Activated T-cell treated with anti-CD3 and anti-CD28 coated beads for 48 hours (primary cell): ENCODE measurements around the gene PIGQ.
A peak's percentile ranks its signal among the peaks of the same experiment; 100 is the strongest.

Experiments
- DNase-seq: peaks from one replicate; pipeline ENCODE4 v3.0.0-alpha.2; 2020; ENCODE audit warnings: low read depth

The PIGQ gene

DNA sequence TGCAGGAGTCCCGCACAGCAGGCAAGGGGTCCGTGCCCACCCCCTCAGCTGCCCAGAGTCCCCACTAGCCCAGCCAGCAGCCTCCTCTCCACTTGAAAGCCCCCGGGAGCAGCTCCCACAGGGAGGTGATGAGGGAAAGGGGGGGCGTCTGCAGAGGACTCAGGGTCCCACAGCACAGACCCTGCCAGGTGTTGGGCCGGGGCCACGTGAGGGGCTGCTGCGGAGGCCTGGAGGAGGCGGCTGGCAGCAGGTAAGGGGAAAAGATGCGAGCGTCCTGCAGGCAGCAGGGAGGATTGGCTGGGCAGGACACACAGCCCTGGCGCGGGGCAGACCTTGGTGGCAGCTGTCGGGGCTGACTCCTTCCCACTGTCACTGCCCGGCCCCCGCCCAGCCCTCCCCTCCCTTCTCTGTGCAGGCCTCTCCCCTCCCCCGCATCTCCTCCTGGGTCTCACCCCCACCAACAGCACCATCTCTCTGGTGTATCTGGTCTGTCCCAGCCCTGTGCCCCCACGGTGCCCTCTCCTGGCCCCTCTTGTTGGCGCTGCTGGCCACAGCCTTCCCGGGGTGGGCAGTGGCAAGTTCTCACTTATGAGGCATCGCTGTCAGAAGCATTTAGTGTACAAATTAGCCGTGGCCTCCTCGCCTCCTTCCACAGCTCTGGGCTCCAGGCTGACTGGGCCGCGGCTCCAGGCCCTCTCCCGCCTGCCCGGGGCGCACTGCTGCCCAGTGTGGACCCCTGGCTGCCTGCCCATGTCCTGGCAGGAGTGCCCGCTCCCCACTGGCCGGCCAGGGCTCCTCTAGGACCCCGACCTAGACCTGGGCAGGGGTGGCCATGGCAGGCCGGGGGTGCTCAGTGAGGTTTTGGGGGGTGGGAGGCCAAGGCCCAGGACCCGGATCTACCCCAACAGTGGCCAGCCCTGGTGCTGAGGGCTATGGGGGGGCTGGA, 14.0 kb upstream of the PIGQ start:
- DNase-seq: no peak

- no peak for DNase-seq
These were observed 13.1 kb upstream of the PIGQ start for GRCh38 chr16:556474-557173.

DNA sequence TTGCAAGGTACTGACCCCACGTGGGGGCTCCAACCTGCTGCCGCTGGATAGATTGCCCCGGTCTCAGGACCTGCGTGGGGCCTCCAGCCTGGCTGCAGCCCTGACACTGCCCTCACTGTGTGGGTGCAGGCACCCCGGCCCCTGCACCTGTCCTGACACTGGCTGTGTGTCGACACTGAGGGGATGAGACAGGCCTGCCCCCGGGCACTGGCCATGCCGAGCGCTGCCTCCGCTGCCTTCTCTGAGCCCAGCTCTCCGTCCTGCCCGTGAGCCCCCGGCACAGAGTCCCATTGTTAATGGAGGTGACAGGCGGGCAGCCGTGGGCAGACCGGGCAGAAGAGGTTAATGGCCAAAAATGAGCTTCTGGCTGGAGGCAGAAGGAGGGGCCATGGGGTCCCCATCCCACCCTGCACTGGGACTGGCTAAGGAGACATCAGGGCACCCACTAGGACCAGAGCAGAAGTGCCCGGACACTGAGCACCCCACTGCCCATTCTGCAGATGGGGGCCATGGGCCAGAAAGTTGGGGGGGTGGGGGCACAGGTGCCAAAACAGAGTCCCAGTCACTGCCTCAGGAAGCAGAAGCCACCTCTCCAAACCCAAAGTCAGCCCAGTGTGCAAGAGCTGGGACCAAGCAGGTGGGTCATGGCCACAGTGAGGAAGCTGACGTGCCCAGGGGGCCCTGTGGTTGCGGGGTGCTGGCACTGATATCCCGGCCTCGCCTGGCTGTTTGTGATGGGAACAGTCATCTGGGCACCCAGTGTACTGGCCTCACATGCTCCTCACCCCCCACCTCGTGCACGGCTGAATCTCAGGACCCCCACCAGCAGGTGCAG, 12.1 kb upstream of the PIGQ start:
- DNase-seq: no peak

GRCh38 chr16:558298-559020, 11.3 kb upstream of the PIGQ start:
- DNase-seq: no peak

DNA sequence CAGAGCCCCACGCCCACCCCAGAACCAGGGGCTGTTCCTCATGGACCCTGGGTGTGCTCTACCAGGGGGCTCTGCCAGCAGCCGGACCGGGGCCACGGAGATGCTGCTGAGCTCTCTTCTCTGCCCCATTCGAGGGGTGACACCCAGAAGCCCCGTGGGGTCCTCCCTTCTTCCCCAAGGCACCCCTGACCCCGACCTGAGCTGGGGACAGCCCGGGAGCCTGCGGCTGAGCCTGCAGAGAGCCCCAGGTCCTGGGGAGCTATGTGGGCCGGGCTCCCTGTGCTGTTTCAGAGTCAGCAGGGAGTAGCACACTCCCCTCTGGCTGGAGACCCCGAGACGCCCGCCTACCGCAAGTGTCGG, 10.8 kb upstream of the PIGQ start:
- no peak for DNase-seq

DNA sequence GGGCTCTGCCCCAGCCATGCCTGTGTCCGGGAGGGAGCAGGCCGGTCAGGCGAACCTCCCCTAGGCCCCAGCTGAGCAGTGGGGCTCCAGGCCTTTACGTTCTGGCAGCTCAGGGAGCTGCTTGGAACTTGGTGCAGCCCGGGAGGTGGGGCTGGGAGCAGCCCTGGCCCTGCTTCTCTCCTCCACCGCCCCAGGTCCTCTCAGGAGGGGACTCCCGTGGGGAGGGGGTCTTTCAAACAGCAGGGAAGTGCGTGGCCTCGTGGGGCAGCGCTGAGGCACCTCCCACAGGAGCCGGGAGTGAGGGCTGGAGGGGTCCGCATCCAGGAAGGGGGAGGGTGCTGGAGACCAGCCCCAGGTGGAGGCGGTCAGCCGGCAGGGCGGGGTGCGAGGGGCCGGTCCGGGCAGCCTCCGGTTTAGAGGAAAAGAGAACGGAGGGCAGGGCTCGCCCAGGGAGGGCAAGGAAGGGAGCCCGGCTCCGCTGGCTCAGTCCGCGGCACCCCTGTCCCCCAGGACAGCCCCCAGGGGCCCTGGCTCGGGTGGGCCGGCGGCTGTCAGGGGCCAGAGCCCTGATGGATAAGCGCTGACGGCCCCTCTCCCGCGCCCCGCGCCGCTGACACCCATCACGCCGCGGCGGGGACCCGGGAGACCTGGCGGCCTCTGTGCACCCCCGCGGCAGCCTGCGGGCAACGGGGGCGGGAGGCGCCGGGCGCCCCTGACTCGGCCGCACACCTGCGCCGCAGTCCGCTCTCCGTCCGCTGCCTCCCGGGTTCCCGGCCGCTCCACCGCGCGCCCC, 10.2 kb upstream of the PIGQ start:
- no peak for DNase-seq

DNA sequence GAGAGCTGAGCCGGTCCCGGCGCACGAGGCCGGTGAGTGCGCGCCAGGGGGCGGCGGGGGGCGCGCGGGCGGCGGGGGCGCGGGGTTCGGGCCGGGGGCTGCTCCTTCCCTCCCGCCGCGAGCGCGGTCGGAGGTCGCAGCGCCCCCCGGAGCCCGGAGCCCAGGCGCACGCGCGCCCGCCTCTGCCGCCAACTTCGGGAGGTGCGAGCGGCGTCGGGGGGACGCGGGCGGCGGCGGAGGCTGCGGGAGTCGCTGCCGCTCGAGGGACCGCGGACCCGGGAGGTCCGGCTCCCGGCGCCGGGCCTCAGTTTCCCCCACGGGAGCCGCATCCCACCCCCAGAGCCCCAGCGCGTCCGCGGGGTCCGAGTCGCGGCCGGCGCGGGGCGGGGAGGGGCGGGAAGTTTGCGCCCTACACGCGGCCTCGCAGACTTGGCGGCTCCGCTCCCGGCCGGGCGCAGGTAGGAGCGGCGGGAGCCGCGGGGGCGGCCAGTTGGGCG, 9.5 kb upstream of the PIGQ start, which contains the start of gene PRR35:
PRR35 (plus strand) TSS at position 191 of the 497 bp plus-strand sequence. CDS start 2,901 bp downstream, outside the sequence.
- DNase-seq: no peak

DNA sequence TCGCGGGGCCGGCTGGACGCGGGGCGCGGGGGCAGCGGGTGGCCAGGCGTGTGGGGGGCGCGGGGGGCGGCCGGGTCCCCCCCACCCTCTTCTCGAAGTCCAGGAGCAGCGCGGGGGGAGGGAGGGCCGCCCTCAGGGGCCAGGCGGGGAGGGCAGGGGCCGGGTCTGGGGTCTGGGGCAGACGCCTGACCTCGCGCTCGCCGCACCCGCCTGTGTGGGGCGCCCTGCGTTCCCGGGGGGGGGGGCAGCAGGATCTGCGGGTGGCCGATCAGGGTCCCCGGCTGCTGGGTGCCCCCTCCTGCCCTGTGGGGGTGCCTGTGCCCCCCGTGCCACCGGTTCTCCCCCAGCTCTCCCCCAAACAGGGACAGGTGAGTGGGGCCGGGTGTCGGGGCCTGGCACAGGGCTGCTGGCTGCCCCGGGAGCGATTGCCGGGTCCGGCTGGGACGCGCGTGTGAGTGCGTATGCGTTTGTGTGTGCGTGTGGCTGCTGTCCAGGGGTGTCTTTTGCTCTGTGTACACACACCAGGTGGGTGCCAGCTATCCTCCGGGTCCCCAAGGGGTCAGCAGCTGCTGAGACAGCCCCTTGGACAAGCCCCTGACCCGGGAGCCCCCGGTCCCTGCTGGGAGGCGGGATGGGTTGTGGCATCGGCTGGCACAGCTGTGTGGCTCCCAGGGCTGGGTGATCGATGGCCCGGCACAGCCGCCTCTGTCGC, 8.9 kb upstream of the PIGQ start:
- DNase-seq: no peak

GRCh38 chr16:561413-561794, 8.4 kb upstream of the PIGQ start:
- no peak for DNase-seq

DNA sequence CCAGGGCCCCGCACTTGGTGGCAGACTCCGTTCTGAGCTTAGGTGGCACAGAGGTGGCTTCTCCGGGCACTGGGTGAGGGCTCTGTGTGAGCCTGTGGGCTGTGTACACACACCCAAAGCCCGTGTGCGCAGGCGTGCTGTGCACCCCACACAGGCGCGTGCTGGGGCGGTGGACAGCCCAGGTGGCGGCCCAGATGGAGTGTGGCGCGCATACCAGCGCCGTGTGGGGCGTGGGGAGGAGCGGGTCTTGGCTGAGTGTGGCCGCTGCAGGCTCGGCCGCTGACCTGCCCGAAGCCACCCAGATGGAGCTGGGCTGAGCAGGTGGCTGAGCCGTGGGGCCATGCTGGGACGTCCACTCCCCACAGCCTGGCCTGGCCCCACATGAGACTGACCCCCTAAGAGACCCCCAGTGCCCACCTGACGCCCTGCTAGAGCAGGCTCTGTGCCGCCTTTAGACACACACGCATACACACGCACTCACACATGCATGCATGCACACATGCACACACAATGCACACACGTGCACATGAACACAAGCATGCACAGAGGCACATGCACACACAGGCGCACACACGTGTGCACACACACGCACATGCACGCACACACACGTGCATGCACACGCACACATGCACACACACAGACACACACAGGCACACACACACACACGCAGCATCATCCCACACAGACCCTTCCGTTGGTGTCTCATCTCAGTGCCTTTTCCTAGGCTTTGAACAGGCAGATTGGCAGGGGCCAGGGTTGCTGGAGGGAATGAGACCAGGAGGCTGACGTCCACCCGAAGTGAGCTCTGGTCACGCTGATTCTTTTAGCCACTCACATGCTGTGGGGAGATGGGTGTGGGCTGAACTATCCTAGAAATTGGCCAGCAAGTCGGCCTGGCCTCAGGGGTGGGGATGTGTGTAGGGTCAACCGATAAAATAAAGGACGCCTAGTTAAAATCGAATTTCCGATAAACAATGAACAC, 7.5 kb upstream of the PIGQ start:
- no peak for DNase-seq

GRCh38 chr16:563072-563644, 6.6 kb upstream of the PIGQ start:
- no peak for DNase-seq

GRCh38 chr16:564690-565418, 4.9 kb upstream of the PIGQ start:
- no peak for DNase-seq

DNA sequence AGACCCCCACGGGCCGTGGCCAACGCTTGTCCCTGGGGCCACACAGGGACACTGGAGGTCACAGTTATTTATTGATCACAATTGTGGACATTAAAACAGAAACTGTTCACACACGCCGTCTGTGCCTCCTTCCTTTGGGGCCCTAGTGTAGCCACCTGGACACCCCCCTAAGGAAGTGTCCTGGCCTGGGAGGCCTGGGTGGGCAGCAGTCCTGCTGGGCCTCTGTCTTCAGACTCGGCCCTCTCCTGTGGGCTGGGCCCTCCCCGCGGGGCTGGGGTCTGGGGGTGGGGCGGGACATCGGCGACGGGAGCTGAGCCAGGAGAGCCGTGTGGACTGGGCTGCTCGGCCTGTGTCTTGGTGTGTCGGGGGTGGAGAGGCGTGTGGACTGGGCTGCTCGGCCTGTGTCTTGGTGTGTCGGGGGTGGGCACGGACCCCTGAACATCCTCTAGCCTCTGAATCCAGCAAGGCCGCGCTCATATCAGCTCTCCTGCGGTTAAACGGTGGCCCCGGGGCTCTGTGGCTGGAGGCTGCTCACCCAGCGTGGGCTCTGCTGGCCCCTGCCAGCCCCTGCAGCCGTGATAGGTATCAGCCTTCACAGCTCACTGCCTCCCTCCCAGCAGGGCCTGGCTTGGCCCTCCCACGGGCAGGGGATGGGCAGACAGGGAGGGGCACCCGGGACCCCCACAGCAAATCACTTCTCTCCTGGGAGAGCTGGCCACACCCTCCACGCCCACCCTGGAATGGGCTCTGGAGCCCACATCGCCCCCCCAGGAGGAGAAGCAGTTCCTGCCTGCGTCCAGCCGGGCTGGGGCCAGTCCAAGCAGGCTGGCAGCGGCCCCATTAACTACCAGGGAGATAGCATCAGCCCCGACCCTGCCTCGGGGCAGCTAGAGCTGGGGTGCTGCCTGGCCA, 4.1 kb upstream of the PIGQ start:
- no peak for DNase-seq

GRCh38 chr16:566475-567372, 3.0 kb upstream of the PIGQ start, which contains the start of gene NHLRC4:
TSS of gene NHLRC4 (plus strand) at chr16:567005. CDS start at chr16:568048, 1,043 bp downstream.
- DNase-seq: peak; percentile 27
